WTC11 (cell line): ENCODE measurements around the gene ACTRT3. TPM values are rescaled to one million over a fixed set of nuclear protein-coding genes. Genes with fewer than 3 reads are reported as not detected.
A peak's percentile ranks its signal among the peaks of the same experiment; 100 is the strongest.

Experiments used
- ATAC-seq: fragments of 200-7000 bp; cut with Tn5 transposase; 2 replicates; pipeline ENCODE4 v1.10.0; 2021; ENCODE audit warnings: mild to moderate bottlenecking, moderate library complexity
- CTCF ChIA-PET: fragments of 300-600 bp; sonication (Branson Sonifier 250); formaldehyde crosslinking; loops from one replicate; lab custom pipeline; 2021; ENCODE audit warnings: antibody characterized with exemption; lab: Charles Lee
- POLR2A ChIA-PET: fragments of 350-600 bp; sonication (Branson Sonifier 250); formaldehyde crosslinking; loops from one replicate; lab custom pipeline; 2021; ENCODE audit warnings: antibody characterized with exemption; lab: Charles Lee
- DNase-seq: peaks from one replicate; pipeline ENCODE4 v3.0.0; 2021; ENCODE audit warnings: low spot score
- H3K27ac Mint-ChIP-seq: 2 replicates; pipeline ENCODE4 v1.8.0; 2021; ENCODE audit warnings: mixed read lengths
- H3K27me3 Mint-ChIP-seq: 2 replicates; pipeline ENCODE4 v1.8.0; 2021; ENCODE audit warnings: low read depth, mild to moderate bottlenecking, moderate library complexity, mixed read lengths
- H3K36me3 Mint-ChIP-seq: 2 replicates; pipeline ENCODE4 v1.8.0; 2021; ENCODE audit warnings: mixed read lengths
- H3K4me1 Mint-ChIP-seq: 2 replicates; pipeline ENCODE4 v1.8.0; 2022; ENCODE audit warnings: mixed read lengths
- H3K4me3 Mint-ChIP-seq: 2 replicates; pipeline ENCODE4 v1.8.0; 2021; ENCODE audit warnings: mild to moderate bottlenecking, moderate library complexity, mixed read lengths
- H3K9me3 Mint-ChIP-seq: 2 replicates; pipeline ENCODE4 v1.8.0; 2021; ENCODE audit warnings: mixed read lengths
- CDX4 ChIP-seq: fragments of 250-450 bp; sonication (Bioruptor Pico); IDR thresholded peaks from 2 replicates; pipeline ENCODE4 v1.9.0; 2021; ENCODE audit warnings: moderate library complexity, mild to moderate bottlenecking, inconsistent platforms, borderline replicate concordance
- CREM ChIP-seq: sonication (generic); formaldehyde crosslinking; IDR thresholded peaks from 2 replicates; pipeline ENCODE4 v1.8.1; 2022; ENCODE audit warnings: mild to moderate bottlenecking, missing genetic modification reagents, moderate library complexity
- ESRRA ChIP-seq: sonication (generic); formaldehyde crosslinking; IDR thresholded peaks from 2 replicates; pipeline ENCODE4 v1.8.1; 2022; ENCODE audit warnings: mild to moderate bottlenecking, missing genetic modification reagents, borderline replicate concordance
- ETV6 ChIP-seq: sonication (generic); formaldehyde crosslinking; IDR thresholded peaks from 2 replicates; pipeline ENCODE4 v1.8.1; 2022; ENCODE audit warnings: mild to moderate bottlenecking, missing genetic modification reagents
- FOXJ3 ChIP-seq: sonication (generic); formaldehyde crosslinking; IDR thresholded peaks from 2 replicates; pipeline ENCODE4 v1.9.0; 2021; ENCODE audit warnings: missing genetic modification reagents, mild to moderate bottlenecking, borderline replicate concordance
- FOXP1 ChIP-seq: sonication (generic); formaldehyde crosslinking; IDR thresholded peaks from 2 replicates; pipeline ENCODE4 v1.8.0; 2022; ENCODE audit warnings: missing genetic modification reagents, mild to moderate bottlenecking, moderate library complexity, borderline replicate concordance
- GABPB1 ChIP-seq: sonication (generic); formaldehyde crosslinking; IDR thresholded peaks from 2 replicates; pipeline ENCODE4 v1.8.1; 2023; ENCODE audit warnings: mild to moderate bottlenecking, missing genetic modification reagents
- JAZF1 ChIP-seq: fragments of 250-450 bp; sonication (Bioruptor Pico); IDR thresholded peaks from 2 replicates; pipeline ENCODE4 v1.9.0; 2021; ENCODE audit warnings: moderate library complexity, mild to moderate bottlenecking, inconsistent platforms
- MLX ChIP-seq: sonication (generic); formaldehyde crosslinking; IDR thresholded peaks from 2 replicates; pipeline ENCODE4 v1.8.1; 2023; ENCODE audit warnings: mild to moderate bottlenecking, missing genetic modification reagents, moderate library complexity
- NFATC4 ChIP-seq: fragments of 250-450 bp; sonication (Bioruptor Pico); IDR thresholded peaks from 2 replicates; pipeline ENCODE4 v1.9.0; 2021; ENCODE audit warnings: mild to moderate bottlenecking
- PRRX2 ChIP-seq: fragments of 250-450 bp; sonication (Bioruptor Pico); IDR thresholded peaks from 2 replicates; pipeline ENCODE4 v1.8.0; 2021; ENCODE audit warnings: mild to moderate bottlenecking
- RELA ChIP-seq: sonication (generic); formaldehyde crosslinking; IDR thresholded peaks from 2 replicates; pipeline ENCODE4 v1.8.1; 2022; ENCODE audit warnings: missing genetic modification reagents, mild to moderate bottlenecking, borderline replicate concordance
- SOX15 ChIP-seq: fragments of 250-450 bp; sonication (Bioruptor Pico); IDR thresholded peaks from 2 replicates; pipeline ENCODE4 v1.9.0; 2021; ENCODE audit warnings: mild to moderate bottlenecking
- SP1 ChIP-seq: sonication (generic); formaldehyde crosslinking; conservative IDR thresholded peaks from 2 replicates; pipeline ENCODE4 v1.8.1; 2022; ENCODE audit warnings: missing genetic modification reagents
- TP53 ChIP-seq: sonication (generic); formaldehyde crosslinking; IDR thresholded peaks from 2 replicates; pipeline ENCODE4 v1.8.1; 2023; ENCODE audit warnings: mild to moderate bottlenecking, missing genetic modification reagents
- ZBTB21 ChIP-seq: sonication (generic); formaldehyde crosslinking; IDR thresholded peaks from 2 replicates; pipeline ENCODE4 v1.8.1; 2023; ENCODE audit warnings: mild to moderate bottlenecking, missing genetic modification reagents, borderline replicate concordance
- ZBTB43 ChIP-seq: sonication (generic); formaldehyde crosslinking; IDR thresholded peaks from 2 replicates; pipeline ENCODE4 v1.8.1; 2023; ENCODE audit warnings: mild to moderate bottlenecking, missing genetic modification reagents
- ZNF138 ChIP-seq: sonication (generic); formaldehyde crosslinking; conservative IDR thresholded peaks from 2 replicates; pipeline ENCODE4 v1.8.1; 2022; ENCODE audit warnings: mild to moderate bottlenecking, moderate library complexity, missing genetic modification reagents
- ZNF281 ChIP-seq: sonication (generic); formaldehyde crosslinking; IDR thresholded peaks from 2 replicates; pipeline ENCODE4 v1.8.0; 2023; ENCODE audit warnings: mild to moderate bottlenecking, missing genetic modification reagents
- ZNF416 ChIP-seq: fragments of 250-450 bp; sonication (Bioruptor Pico); IDR thresholded peaks from 2 replicates; pipeline ENCODE4 v1.9.0; 2021; ENCODE audit warnings: mild to moderate bottlenecking, inconsistent platforms
- total RNA-seq: library from RNA; stranded (reverse); gene quantifications from 3 replicates; pipeline ENCODE4 v1.2.3, GENCODE V29; 2021
- TF ChIP-seq, protein P1 (sequence below): sonication (generic); formaldehyde crosslinking; IDR thresholded peaks from 2 replicates; pipeline ENCODE4 v1.8.1; 2022; ENCODE audit warnings: low read depth, mild to moderate bottlenecking, moderate library complexity, missing genetic modification reagents, borderline replicate concordance
- TF ChIP-seq, protein P2 (sequence below): fragments of 250-450 bp; sonication (Bioruptor Pico); IDR thresholded peaks from 2 replicates; pipeline ENCODE4 v2.1.2; 2022; ENCODE audit warnings: mild to moderate bottlenecking, moderate library complexity
- TF ChIP-seq, protein P3 (sequence below): fragments of 250-450 bp; sonication (Bioruptor Pico); IDR thresholded peaks from 2 replicates; pipeline ENCODE4 v1.8.0; 2021; ENCODE audit warnings: mild to moderate bottlenecking

The ACTRT3 gene
- total RNA-seq, 1 experiment from 2014 or later = 2.3 TPM

DNA sequence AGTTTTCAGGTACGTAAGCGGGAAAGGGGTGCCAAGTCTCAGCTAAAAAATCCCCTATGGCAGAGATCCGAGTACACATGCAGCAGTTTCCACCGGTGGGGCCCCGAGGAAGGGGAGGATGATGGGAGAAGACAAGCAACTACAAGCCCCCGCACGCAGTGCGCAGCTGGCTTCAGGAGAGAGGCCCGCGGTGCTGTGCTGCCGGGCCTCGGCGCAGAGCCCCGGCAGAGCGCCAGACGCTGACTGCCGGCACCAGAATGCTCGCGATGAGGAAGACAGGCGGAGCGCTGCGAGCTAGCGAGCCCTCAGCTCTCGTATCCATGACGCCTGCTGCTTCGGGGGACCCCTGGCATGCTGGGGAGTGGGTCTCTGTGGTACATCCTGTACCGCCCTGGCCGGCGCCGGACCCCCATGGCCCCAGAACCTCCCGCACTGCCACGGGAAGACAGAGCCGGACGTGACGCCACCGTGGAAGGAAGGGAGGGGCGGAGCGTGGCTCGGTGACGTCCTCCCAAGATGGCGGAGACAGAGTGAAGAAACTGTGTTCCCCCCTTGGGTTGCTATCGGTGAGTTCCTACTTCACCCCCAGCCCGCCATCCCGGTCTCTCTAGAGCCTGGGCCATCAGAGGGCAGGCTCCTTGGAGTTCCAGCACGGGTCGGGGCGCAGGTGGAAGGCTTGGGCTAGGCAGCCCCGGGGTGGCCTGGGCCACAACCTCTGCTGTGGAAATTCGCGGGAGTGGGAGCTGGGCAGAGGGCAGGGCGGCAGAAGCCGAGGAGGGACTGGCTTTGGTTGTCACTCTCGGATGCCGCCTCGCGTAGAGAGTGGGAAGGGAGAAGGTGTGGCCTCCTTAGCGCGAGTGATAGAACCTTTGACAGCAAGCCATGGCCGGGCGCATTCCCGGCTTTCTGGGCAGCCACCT, 3.8 kb upstream of the ACTRT3 start, which contains the start of gene MYNN (continued):
- TF ChIP-seq ESRRA (CRISPR knock-in tag) (peak; percentile 66; the same call in 1 of the 2 replicates), TP53 (no peak), ZBTB43 (CRISPR knock-in tag) (no peak; the same call in 1 of the 2 replicates), CREM (CRISPR knock-in tag) (peak; percentile 92), ZBTB21 (CRISPR knock-in tag) (peak; percentile 66; the same call in 1 of the 2 replicates), ETV6 (CRISPR knock-in tag) (peak; percentile 64), GABPB1 (CRISPR knock-in tag) (peak; percentile 64), JAZF1 (CRISPR knock-in tag) (no peak), ZNF416 (CRISPR knock-in tag) (no peak)
- TF ChIP-seq, protein P1, sequence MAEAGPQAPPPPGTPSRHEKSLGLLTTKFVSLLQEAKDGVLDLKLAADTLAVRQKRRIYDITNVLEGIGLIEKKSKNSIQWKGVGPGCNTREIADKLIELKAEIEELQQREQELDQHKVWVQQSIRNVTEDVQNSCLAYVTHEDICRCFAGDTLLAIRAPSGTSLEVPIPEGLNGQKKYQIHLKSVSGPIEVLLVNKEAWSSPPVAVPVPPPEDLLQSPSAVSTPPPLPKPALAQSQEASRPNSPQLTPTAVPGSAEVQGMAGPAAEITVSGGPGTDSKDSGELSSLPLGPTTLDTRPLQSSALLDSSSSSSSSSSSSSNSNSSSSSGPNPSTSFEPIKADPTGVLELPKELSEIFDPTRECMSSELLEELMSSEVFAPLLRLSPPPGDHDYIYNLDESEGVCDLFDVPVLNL (CRISPR knock-in tag) = no peak

DNA sequence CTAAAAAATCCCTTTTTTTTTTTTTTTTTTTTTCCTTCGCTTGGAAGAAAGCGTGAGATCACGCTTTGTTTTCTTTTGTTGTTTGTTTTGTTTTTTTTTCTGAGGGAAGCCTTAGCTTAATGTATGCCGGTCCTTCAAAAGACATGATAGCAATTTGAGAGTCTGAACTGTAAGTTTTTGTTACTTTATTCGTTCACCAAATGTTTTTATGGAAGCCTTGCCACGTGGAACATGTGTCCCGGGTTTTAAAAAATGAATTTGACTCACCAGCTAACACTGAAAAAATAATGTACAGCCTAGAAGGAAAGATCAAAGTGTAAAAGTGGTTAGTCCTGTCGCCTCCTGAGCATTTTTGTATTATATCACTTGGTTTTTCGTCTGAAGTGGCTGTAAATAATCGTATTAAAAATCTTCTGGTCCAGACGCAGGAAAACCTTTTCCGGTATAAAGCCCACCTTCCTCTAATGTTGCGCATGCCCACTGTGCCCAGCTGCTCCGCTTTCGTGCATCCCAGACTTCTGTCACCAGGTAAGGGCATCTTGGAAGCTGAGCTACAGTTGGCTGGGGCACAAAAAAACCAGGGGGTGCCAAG, 3.0 kb upstream of the ACTRT3 start:
- ATAC-seq (peak; percentile 40), DNase-seq (peak; percentile 63)
- Mint-ChIP-seq H3K4me1 (peaks cover 35% of the 10 kb centered on the region), H3K4me3 (peak overlapping the region; percentile 98), H3K9me3 (no peaks in the 10 kb centered on the region), H3K36me3 (peaks cover 21% of the 10 kb centered on the region), H3K27me3 (no peaks in the 10 kb centered on the region; the same call in 1 of the 2 replicates), H3K27ac (peak overlapping the region; percentile 100)
- POLR2A ChIA-PET = interaction anchor here (0.6 to 1.3 kb wide), 3 partner anchors 8 to 245 kb away, joined by 5 to 12 read pairs (median 5); partner anchors contain the start of genes SEC62 and TERC
- CTCF ChIA-PET = interaction anchor here (0.6 to 0.9 kb wide), 2 partner anchors 40 to 709 kb away, joined by 3 to 4 read pairs; partner anchors contain the start of genes LRRC34 and LRRIQ4
- TF ChIP-seq PRRX2 (CRISPR knock-in tag) = no peak
- TF ChIP-seq, protein P2, sequence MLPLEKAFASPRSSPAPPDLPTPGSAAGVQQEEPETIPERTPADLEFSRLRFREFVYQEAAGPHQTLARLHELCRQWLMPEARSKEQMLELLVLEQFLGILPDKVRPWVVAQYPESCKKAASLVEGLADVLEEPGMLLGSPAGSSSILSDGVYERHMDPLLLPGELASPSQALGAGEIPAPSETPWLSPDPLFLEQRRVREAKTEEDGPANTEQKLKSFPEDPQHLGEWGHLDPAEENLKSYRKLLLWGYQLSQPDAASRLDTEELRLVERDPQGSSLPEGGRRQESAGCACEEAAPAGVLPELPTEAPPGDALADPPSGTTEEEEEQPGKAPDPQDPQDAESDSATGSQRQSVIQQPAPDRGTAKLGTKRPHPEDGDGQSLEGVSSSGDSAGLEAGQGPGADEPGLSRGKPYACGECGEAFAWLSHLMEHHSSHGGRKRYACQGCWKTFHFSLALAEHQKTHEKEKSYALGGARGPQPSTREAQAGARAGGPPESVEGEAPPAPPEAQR (CRISPR knock-in tag) = no peak
- no peak for TF ChIP-seq SP1 (CRISPR knock-in tag)
- TF ChIP-seq CDX4 (CRISPR knock-in tag) = no peak
- no peak for TF ChIP-seq ZNF138 (CRISPR knock-in tag)
- TF ChIP-seq ZNF281 = no peak
- no peak for TF ChIP-seq SOX15 (CRISPR knock-in tag)
- TF ChIP-seq RELA (CRISPR knock-in tag) = no peak
- TF ChIP-seq JAZF1 (CRISPR knock-in tag) = no peak
- no peak for TF ChIP-seq MLX (CRISPR knock-in tag)
- no peak for TF ChIP-seq FOXJ3 (CRISPR knock-in tag)
- TF ChIP-seq FOXP1 (CRISPR knock-in tag) = no peak
- TF ChIP-seq ZBTB43 (CRISPR knock-in tag) = no peak
- TF ChIP-seq NFATC4 (CRISPR knock-in tag) = no peak
- TF ChIP-seq, protein P3, sequence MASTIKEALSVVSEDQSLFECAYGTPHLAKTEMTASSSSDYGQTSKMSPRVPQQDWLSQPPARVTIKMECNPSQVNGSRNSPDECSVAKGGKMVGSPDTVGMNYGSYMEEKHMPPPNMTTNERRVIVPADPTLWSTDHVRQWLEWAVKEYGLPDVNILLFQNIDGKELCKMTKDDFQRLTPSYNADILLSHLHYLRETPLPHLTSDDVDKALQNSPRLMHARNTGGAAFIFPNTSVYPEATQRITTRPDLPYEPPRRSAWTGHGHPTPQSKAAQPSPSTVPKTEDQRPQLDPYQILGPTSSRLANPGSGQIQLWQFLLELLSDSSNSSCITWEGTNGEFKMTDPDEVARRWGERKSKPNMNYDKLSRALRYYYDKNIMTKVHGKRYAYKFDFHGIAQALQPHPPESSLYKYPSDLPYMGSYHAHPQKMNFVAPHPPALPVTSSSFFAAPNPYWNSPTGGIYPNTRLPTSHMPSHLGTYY (CRISPR knock-in tag) = no peak
